Naive thymus-derived CD4-positive, alpha-beta T cell (primary cell): ENCODE data around the gene SLC35F2. TPM values are rescaled to one million over a fixed set of nuclear protein-coding genes. Genes with fewer than 3 reads are reported as not detected.

ENCODE experiments used
- ATAC-seq: fragments of 150-1000 bp; cut with Tn5 transposase; 2 replicates; pipeline ENCODE4 v1.10.0; 2021; ENCODE audit warnings: mild to moderate bottlenecking, moderate library complexity
- CTCF ChIA-PET: fragments of 350-600 bp; sonication (Branson Sonifier 250); formaldehyde crosslinking; loops from one replicate; lab custom pipeline; 2021; ENCODE audit warnings: antibody characterized with exemption; lab: Charles Lee
- POLR2A ChIA-PET: fragments of 350-600 bp; sonication (Branson Sonifier 250); formaldehyde crosslinking; loops from one replicate; lab custom pipeline; 2021; ENCODE audit warnings: antibody characterized with exemption, inconsistent platforms; lab: Charles Lee
- DNase-seq, 9 donors: peaks; one replicate each; pipeline versions ENCODE4 v3.0.0 to v3.0.0-alpha.2; 2020 to 2022; ENCODE audit warnings: mixed read lengths in 1 of 9
- H3K27ac ChIP-seq: one replicate; pipeline ENCODE4 v1.7.0; 2013; ENCODE audit warnings: mild to moderate bottlenecking, low read depth, low read length, moderate library complexity
- H3K27me3 ChIP-seq, 2 donors: one replicate each; pipeline ENCODE4 v1.7.0; 2013; ENCODE audit warnings: low read length in 2 of 2, mild to moderate bottlenecking in 2 of 2, moderate library complexity in 2 of 2; ENCODE audit not compliant: control insufficient read depth in 2 of 2, insufficient read depth in 2 of 2
- H3K36me3 ChIP-seq, 3 experiments: 1 replicate in 2 of 3; 2 replicates in 1 of 3; pipeline ENCODE4 v1.7.0; 2013; ENCODE audit warnings: low read length in 3 of 3, mild to moderate bottlenecking in 3 of 3, moderate library complexity in 1 of 3; ENCODE audit not compliant: insufficient read depth in 3 of 3, control insufficient read depth in 2 of 3
- H3K4me1 ChIP-seq, 2 donors: one replicate each; pipeline ENCODE4 v1.7.0; 2013; ENCODE audit warnings: low read length in 2 of 2, mild to moderate bottlenecking in 2 of 2, moderate library complexity in 1 of 2; ENCODE audit not compliant: control insufficient read depth in 2 of 2, insufficient read depth in 2 of 2
- H3K4me3 ChIP-seq: 2 replicates; pipeline ENCODE4 v1.7.0; 2013; ENCODE audit warnings: mild to moderate bottlenecking, low read length
- H3K9me3 ChIP-seq, 3 experiments: 1 replicate in 2 of 3; 2 replicates in 1 of 3; pipeline ENCODE4 v1.7.0; 2013; ENCODE audit warnings: low read length in 3 of 3; ENCODE audit not compliant: control insufficient read depth in 2 of 3
- H3K27ac Mint-ChIP-seq, 9 donors: one replicate each; pipeline ENCODE4 v1.8.0; 2020 to 2022; ENCODE audit warnings: mixed read lengths in 9 of 9, mild to moderate bottlenecking in 8 of 9, moderate library complexity in 5 of 9, inconsistent platforms in 2 of 9
- H3K27me3 Mint-ChIP-seq, 5 donors: one replicate each; pipeline ENCODE4 v1.8.0; 2021 to 2022; ENCODE audit warnings: mixed read lengths in 5 of 5, mild to moderate bottlenecking in 1 of 5
- H3K36me3 Mint-ChIP-seq, 5 donors: one replicate each; pipeline ENCODE4 v1.8.0; 2020 to 2022; ENCODE audit warnings: mixed read lengths in 5 of 5, mild to moderate bottlenecking in 3 of 5, inconsistent platforms in 1 of 5
- H3K4me1 Mint-ChIP-seq, 7 donors: one replicate each; pipeline ENCODE4 v1.8.0; 2020 to 2022; ENCODE audit warnings: mixed read lengths in 7 of 7, mild to moderate bottlenecking in 3 of 7, inconsistent platforms in 1 of 7
- H3K4me3 Mint-ChIP-seq, 10 donors: one replicate each; pipeline ENCODE4 v1.8.0; 2020 to 2022; ENCODE audit warnings: mild to moderate bottlenecking in 10 of 10, mixed read lengths in 10 of 10, moderate library complexity in 6 of 10, inconsistent platforms in 2 of 10
- H3K9me3 Mint-ChIP-seq, 11 donors: one replicate each; pipeline ENCODE4 v1.8.0; 2020 to 2022; ENCODE audit warnings: mixed read lengths in 11 of 11, mild to moderate bottlenecking in 4 of 11, inconsistent platforms in 1 of 11, moderate library complexity in 1 of 11
- intact Hi-C, 2 donors: fragments of 100-400 bp; cut with micrococcal nuclease; formaldehyde crosslinking; loops; one replicate each; pipeline ENCODE4 v1.15.1; 2023
- polyA plus RNA-seq, 2 donors: library from polyadenylated mRNA; unstranded; fragments of 300-500 nt; fragmentation: Illumina TruSeq; gene quantifications; one replicate each; pipeline ENCODE4 v1.2.3, GENCODE V29; 2021
- total RNA-seq, 6 experiments: library from RNA in 5 of 6; stranded (reverse) in 5 of 6; gene quantifications; 1 replicate in 5 of 6; 2 replicates in 1 of 6; pipeline ENCODE4 v1.2.3 and lab custom pipeline; 2021 to 2026

The SLC35F2 gene
- total and polyA plus RNA-seq, 7 experiments from 2014 or later: 3.7 to 8.9 (median 4.2) TPM

DNA sequence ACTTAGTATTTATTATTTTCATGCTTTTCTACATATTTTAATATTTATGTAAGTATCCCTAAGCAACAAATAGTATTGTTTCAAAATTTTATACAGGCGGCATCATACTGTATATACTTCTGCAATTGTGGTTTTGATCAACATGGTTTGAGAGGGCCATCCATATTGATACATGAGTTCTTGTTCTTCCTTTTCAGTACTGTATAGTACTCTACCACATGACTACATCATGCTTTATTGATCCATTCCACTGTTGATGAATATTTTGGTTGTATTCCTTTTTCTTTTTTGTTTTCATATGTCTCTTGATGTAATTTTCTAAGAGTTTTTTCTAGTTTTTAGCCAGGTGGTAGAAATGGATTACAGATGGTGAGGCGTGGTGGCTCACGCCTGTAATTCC is 40.1 kb downstream of the SLC35F2 start:
- intact Hi-C loops: no loop called here
- ATAC-seq: no peak
- no peak for DNase-seq
- no peaks in the 10 kb centered on the region for H3K36me3 ChIP-seq
- H3K4me1 ChIP-seq: no peaks in the 10 kb centered on the region
- peaks cover 0 to 4% (median 0%) of the 10 kb centered on the region in 5 donors for H3K36me3 Mint-ChIP-seq
- H3K4me3 ChIP-seq: no peak overlapping the region
- H3K9me3 Mint-ChIP-seq: peaks cover 0 to 3% (median 0%) of the 10 kb centered on the region in 11 donors
- no peak overlapping the region for H3K27ac ChIP-seq
- H3K4me1 Mint-ChIP-seq: peaks cover 0 to 3% (median 0%) of the 10 kb centered on the region in 7 donors
- no peak overlapping the region for H3K4me3 Mint-ChIP-seq
- no peaks in the 10 kb centered on the region for H3K9me3 ChIP-seq
- H3K27ac Mint-ChIP-seq: no peak overlapping the region
- no peaks in the 10 kb centered on the region for H3K27me3 Mint-ChIP-seq
- ChIA-PET POLR2A (interaction anchor here (0.7 kb wide), 1 partner anchor 9 kb away, joined by 6 read pairs; no protein-coding TSS in a partner anchor), CTCF (no interaction called here)
- no peaks in the 10 kb centered on the region for H3K27me3 ChIP-seq

DNA sequence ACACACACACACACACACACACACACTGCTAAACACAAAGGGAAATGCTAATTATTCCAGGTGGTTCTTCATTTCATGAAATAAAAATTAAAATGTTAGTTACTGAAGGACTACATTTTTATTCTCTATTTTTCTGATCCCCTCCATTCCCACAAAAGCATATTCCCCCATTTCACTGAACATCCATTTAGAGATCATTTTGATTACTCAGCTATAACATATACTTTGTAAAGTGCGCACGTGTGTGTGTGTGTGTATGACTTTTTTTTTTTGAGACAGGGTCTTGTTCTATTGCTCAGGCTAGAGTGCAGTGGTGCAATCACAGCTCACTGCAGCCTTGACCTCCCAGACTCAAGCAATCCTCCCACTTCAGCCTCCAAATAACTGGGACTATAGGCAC is 42.6 kb downstream of the SLC35F2 start:
- H3K9me3 Mint-ChIP-seq: peaks cover 0 to 3% (median 0%) of the 10 kb centered on the region in 11 donors
- ATAC-seq: no peak
- no peak overlapping the region for H3K27ac ChIP-seq
- H3K36me3 Mint-ChIP-seq: peaks cover 0 to 4% (median 0%) of the 10 kb centered on the region in 5 donors
- POLR2A ChIA-PET: no interaction called here
- no peak overlapping the region for H3K27ac Mint-ChIP-seq
- DNase-seq: no peak
- H3K4me3 Mint-ChIP-seq: no peak overlapping the region
- peaks cover 0 to 3% (median 0%) of the 10 kb centered on the region in 7 donors for H3K4me1 Mint-ChIP-seq
- no peaks in the 10 kb centered on the region for H3K36me3 ChIP-seq
- H3K4me3 ChIP-seq: no peak overlapping the region
- H3K4me1 ChIP-seq: no peaks in the 10 kb centered on the region
- CTCF ChIA-PET: no interaction called here
- no peaks in the 10 kb centered on the region for H3K9me3 ChIP-seq
- H3K27me3 ChIP-seq: no peaks in the 10 kb centered on the region
- H3K27me3 Mint-ChIP-seq: no peaks in the 10 kb centered on the region
- intact Hi-C loops: no loop called here

DNA sequence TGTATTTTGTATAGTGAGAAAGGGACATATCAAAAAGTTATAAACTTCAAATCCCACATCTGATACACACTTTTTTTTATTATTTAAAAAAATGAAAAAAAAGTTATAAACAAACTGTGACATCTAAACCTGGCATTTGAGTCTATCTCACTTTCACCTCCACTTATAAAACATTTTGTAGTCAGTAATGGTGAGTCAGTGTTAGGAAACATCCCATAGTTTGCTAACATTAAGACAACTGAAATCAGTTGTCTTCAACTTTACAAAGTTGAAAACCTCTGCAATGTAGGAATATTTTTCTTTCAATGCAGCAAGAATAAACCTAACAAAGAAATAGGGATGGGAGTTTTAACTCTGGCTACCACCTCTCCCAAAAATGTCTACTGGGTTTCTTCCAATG is 47.7 kb downstream of the SLC35F2 start:
- Histone ChIP-seq H3K27me3 (no peaks in the 10 kb centered on the region), H3K4me1 (no peaks in the 10 kb centered on the region), H3K36me3 (no peaks in the 10 kb centered on the region), H3K27ac (no peak overlapping the region), H3K9me3 (no peaks in the 10 kb centered on the region), H3K4me3 (no peak overlapping the region)
- ATAC-seq: no peak
- H3K36me3 Mint-ChIP-seq: peaks cover 6 to 23% (median 10%) of the 10 kb centered on the region in 5 donors
- no peaks in the 10 kb centered on the region for H3K27me3 Mint-ChIP-seq
- H3K9me3 Mint-ChIP-seq: no peaks in the 10 kb centered on the region
- no peak for DNase-seq
- H3K4me1 Mint-ChIP-seq: peaks cover 0 to 3% (median 0%) of the 10 kb centered on the region in 7 donors
- no peak overlapping the region for H3K4me3 Mint-ChIP-seq
- intact Hi-C loops: no loop called here
- POLR2A ChIA-PET: no interaction called here
- CTCF ChIA-PET: no interaction called here
- no peak overlapping the region for H3K27ac Mint-ChIP-seq

DNA sequence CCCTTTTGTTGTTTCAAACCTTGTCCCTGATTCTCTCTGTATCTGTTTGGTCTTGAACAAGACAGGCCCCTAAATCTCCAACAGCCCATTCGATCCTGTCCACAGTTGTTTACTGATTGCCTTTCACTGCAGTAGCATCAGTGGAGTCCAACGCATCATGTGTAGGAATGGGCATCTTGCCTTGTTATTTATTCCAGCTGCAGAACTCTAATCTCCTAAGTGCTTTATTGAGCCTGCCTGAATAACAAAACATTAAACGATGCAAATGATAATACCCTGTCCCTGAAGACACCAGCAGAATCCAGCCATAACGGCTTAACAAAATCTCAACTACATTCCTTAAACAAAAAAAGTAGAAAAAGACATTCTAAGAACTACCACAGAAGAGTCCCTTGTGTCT is 50.1 kb downstream of the SLC35F2 start:
- H3K36me3 ChIP-seq: peaks cover 0 to 5% (median 0%) of the 10 kb centered on the region in 3 experiments
- H3K4me1 ChIP-seq: no peaks in the 10 kb centered on the region
- no peak overlapping the region for H3K4me3 ChIP-seq
- Mint-ChIP-seq H3K9me3 (no peaks in the 10 kb centered on the region), H3K27ac (no peak overlapping the region), H3K36me3 (peaks cover 6 to 36% (median 15%) of the 10 kb centered on the region in 5 donors), H3K27me3 (no peaks in the 10 kb centered on the region), H3K4me3 (no peak overlapping the region), H3K4me1 (peaks cover 0 to 2% (median 0%) of the 10 kb centered on the region in 7 donors)
- H3K9me3 ChIP-seq: no peaks in the 10 kb centered on the region
- CTCF ChIA-PET: no interaction called here
- intact Hi-C loops: no loop called here
- DNase-seq (no peak), ATAC-seq (no peak)
- POLR2A ChIA-PET: no interaction called here
- H3K27me3 ChIP-seq: no peaks in the 10 kb centered on the region
- H3K27ac ChIP-seq: no peak overlapping the region

DNA sequence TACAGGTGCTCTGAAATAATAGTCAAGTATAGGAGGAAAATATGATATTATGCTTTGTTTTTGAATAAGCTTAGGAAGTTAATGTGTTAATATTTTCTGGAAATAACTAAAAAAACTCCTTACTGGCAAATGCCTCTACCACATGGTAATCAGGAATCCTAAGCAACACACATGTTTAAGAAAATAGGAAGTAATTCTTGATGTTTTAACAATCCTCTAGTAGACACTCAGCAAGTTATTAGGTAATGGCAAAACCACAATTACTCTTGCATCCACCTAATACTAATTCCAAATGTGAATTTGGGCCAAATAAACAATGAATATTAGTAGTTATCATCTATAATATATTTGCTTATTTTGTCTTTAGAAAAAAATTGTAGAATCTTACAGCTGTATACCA is 53.6 kb downstream of the SLC35F2 start:
- H3K27me3 Mint-ChIP-seq: no peaks in the 10 kb centered on the region
- Histone ChIP-seq H3K4me1 (no peaks in the 10 kb centered on the region), H3K9me3 (no peaks in the 10 kb centered on the region), H3K36me3 (peaks cover 0 to 5% (median 0%) of the 10 kb centered on the region in 3 experiments), H3K27ac (no peak overlapping the region), H3K4me3 (no peak overlapping the region), H3K27me3 (no peaks in the 10 kb centered on the region)
- peaks cover 0 to 2% (median 0%) of the 10 kb centered on the region in 7 donors for H3K4me1 Mint-ChIP-seq
- intact Hi-C loops: no loop called here
- peaks cover 9 to 48% (median 18%) of the 10 kb centered on the region in 5 donors for H3K36me3 Mint-ChIP-seq
- no peak overlapping the region for H3K27ac Mint-ChIP-seq
- H3K4me3 Mint-ChIP-seq: no peak overlapping the region
- ATAC-seq (no peak), DNase-seq (no peak)
- CTCF ChIA-PET: no interaction called here
- POLR2A ChIA-PET: no interaction called here
- H3K9me3 Mint-ChIP-seq: no peaks in the 10 kb centered on the region

DNA sequence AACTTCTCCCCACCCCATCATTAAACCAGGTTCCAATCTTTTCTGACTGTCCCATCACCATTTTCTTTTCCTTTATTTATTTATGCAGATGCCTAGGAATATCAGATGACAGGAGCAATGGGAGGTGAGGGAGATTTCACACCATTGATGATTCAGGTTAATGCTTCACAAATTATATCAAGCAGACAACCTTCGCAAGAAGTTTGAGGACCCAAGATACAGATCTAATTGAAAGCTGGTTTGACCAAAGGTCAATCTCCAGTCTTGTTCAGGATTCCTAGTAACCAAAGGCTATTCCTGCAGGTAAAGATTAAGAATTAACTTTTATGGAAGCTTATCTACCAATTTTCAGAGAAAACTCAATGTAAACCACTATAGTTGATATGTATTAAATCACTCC is 54.4 kb downstream of the SLC35F2 start:
- no peak overlapping the region for H3K4me3 Mint-ChIP-seq
- no peaks in the 10 kb centered on the region for H3K27me3 Mint-ChIP-seq
- peaks cover 0 to 5% (median 0%) of the 10 kb centered on the region in 3 experiments for H3K36me3 ChIP-seq
- ChIA-PET CTCF (no interaction called here), POLR2A (no interaction called here)
- ATAC-seq (no peak), DNase-seq (no peak)
- H3K4me3 ChIP-seq: no peak overlapping the region
- H3K36me3 Mint-ChIP-seq: peaks cover 9 to 48% (median 18%) of the 10 kb centered on the region in 5 donors
- H3K9me3 ChIP-seq: no peaks in the 10 kb centered on the region
- no peaks in the 10 kb centered on the region for H3K4me1 ChIP-seq
- H3K27ac ChIP-seq: no peak overlapping the region
- no peak overlapping the region for H3K27ac Mint-ChIP-seq
- peaks cover 0 to under 1% (median 0%) of the 10 kb centered on the region in 7 donors for H3K4me1 Mint-ChIP-seq
- intact Hi-C loops: no loop called here
- H3K9me3 Mint-ChIP-seq: no peaks in the 10 kb centered on the region
- H3K27me3 ChIP-seq: no peaks in the 10 kb centered on the region

DNA sequence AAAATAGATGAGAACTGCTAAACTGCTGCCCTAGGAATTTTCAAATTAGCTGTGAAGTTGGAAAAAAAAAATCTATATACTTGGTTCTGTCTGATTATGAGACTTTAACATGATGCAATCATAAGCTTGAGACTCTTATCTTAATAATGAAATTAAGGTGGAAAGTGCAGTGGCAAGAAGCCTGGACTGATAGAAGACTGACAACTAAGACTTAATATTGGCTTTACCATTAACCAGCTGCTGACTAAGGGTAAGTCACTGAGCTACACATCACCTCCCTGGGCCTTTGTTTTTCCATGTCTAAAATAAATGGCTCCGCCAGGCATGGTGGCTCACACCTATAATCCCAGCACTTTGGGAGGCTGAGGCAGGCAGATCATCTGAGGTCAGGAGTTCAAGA is 56.9 kb downstream of the SLC35F2 start:
- no peaks in the 10 kb centered on the region for H3K9me3 Mint-ChIP-seq
- no peak for ATAC-seq
- no peak overlapping the region for H3K4me3 Mint-ChIP-seq
- ChIA-PET POLR2A (no interaction called here), CTCF (interaction anchor here (0.6 kb wide), 1 partner anchor 70 kb away, joined by 3 read pairs; no protein-coding TSS in a partner anchor)
- Histone ChIP-seq H3K4me1 (no peaks in the 10 kb centered on the region), H3K27me3 (no peaks in the 10 kb centered on the region), H3K27ac (no peak overlapping the region), H3K4me3 (no peak overlapping the region), H3K36me3 (peaks cover 0 to 5% (median 0%) of the 10 kb centered on the region in 3 experiments), H3K9me3 (no peaks in the 10 kb centered on the region)
- no peak overlapping the region for H3K27ac Mint-ChIP-seq
- intact Hi-C loops: no loop called here
- DNase-seq: no peak
- H3K36me3 Mint-ChIP-seq: peaks cover 3 to 35% (median 11%) of the 10 kb centered on the region in 5 donors
- no peaks in the 10 kb centered on the region for H3K27me3 Mint-ChIP-seq
- H3K4me1 Mint-ChIP-seq: peaks cover 0 to 3% (median 0%) of the 10 kb centered on the region in 7 donors
